ENCODE measurements around the gene TIMMDC1. TPM values are rescaled to one million over a fixed set of nuclear protein-coding genes. Genes with fewer than 3 reads are reported as not detected.

Gene TIMMDC1, protein sequence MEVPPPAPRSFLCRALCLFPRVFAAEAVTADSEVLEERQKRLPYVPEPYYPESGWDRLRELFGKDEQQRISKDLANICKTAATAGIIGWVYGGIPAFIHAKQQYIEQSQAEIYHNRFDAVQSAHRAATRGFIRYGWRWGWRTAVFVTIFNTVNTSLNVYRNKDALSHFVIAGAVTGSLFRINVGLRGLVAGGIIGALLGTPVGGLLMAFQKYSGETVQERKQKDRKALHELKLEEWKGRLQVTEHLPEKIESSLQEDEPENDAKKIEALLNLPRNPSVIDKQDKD
- 214 and 244 TPM in 2 replicates for total RNA-seq (2014; rRNA removed; shearing (Covaris generic))
- 159 and 200 TPM in 2 replicates for polyA plus RNA-seq (2015; cell fraction: cytosol; rRNA removed)
- polyA plus RNA-seq (2015; cell fraction: nucleus; rRNA removed) = 191 and 217 TPM in 2 replicates

DNA sequence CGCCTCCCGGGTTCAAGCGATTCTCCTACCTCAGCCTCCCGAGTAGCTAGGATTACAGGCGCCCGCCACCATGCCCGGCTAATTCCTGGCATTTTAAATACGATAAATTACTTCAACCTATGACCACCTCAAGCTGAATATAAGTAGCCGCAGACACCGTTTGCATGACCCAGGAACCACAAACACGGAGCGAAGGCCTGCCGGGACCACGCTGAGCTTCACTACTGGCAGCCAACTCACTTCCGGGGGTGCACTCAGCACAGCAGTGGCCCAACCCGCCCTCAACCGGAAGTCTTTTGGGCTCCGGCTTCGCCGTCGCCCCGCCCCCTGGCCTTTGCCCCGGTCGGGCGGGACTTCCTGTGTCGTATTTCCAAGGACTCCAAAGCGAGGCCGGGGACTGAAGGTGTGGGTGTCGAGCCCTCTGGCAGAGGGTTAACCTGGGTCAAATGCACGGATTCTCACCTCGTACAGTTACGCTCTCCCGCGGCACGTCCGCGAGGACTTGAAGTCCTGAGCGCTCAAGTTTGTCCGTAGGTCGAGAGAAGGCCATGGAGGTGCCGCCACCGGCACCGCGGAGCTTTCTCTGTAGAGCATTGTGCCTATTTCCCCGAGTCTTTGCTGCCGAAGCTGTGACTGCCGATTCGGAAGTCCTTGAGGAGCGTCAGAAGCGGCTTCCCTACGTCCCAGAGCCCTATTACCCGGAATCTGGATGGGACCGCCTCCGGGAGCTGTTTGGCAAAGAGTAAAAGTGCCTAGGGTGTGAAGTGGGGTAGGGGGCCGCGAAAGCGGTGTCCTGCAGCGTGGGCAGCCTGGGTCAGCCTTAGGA is at the start of gene TIMMDC1:
TSS of gene TIMMDC1 (plus strand) at position 362 of the 826 bp plus-strand sequence. CDS start at position 549, 187 bp downstream.
- peak; percentile 99 for DNase-seq (ENCODE audit: low read depth)

DNA sequence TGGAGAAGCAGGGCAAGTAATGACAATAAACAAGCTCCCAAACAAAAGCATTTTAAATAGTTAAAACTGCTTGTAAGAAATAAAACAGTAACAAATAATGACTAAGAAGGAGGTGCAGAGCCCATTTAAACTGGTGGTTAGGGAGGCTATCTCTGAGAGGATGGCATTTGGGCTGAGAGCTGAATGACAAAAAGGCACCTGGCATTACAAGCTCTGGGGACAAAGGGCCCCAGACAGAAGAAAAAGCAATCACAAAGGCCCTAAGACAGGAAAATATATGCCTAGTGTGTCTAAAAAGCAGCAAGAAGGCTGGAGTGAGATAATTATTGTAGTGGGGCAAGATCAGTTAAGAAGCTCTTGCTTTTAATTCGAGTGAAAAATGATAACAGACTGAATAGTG is 44.5 kb upstream of the TIMMDC1 start:
- DNase-seq (ENCODE audit: low read depth) = no peak

DNA sequence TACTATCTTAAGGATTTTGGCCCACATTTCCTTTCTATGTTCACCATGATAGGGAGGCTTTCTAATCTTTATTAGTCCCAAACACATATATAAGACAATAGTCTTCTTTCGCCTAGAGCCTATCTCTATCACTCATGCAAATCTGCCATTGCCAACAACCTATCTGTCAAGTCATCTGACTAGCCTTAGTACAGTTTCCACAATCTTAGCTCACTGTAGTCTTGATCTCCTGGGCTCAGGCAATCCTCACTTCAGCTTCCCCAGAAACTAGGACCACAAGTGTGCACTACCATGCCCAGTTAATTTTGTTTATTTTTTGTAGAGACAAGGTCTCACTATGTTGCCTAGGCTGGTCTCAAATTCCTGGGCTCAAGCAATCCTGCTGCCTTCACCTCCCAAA is 41.9 kb upstream of the TIMMDC1 start:
- no peak for DNase-seq (ENCODE audit: low read depth)

DNA sequence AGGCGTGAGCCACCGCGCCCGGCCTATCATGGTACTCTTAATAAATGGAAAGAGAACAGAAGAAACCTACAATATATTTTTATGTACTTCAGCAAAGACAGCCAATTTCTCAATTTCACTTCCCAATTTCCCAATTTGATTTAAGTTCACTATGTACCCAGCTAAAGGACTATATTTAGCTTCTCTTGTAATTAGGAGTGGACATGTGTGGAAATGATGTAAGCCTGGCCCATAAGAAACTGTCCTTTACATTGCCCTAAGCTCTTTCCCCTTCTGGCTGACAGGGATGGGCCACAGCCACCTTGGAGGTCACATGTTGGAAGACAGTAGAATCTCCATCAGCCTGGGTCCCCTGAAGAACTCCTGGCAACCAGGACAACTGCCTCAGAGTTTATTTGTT is 41.1 kb upstream of the TIMMDC1 start:
- no peak for DNase-seq (ENCODE audit: low read depth)

DNA sequence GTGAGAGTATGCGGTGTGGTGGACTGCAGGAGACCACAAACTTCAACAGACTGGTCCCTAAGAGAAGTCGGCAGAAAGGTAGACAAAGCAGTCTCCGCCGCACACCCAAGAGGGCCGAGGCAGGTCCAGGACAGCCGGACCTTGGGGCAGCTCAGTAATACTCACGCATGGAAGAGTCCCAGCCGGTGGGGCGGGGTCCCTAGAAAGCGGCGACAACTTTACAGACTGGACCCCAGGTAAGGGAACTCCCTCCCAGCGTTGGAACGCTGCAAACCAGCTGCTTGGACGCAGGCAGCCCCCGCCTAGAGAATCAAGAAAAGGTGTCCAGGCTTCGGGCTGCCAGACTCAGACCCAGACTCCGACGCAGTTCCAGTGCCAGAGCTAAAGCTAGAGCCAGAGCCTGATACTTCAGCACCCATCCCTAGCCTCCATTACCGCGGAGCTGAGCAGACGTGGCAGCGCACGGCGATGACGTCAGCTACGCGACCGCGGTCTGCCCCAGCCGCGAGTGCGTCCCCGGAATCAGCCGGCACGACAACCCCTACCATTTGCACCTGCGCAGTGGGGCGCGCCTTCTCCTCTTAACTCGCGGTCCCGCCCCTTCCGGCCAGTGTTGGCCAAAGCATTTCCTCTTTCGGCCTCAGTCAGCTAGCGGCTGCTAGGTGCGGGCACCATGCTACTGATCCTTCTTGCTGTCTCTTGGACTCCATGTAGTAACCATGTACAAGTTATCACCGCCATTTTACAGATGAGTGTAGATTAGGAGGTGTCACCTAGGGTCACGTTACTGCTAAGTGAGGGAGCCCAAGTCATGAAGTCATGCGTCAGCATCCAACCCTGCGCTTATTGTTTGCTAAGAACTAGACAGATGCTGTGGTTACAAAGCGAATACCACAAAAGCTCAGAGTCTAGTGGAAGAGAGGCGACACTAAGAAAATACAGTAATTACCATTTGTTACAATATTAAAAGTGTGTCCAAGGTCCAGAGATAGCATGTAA is 34.9 kb upstream of the TIMMDC1 start, which contains the start of gene TMEM39A:
TSS of gene TMEM39A (minus strand) at position 445 of the 999 bp plus-strand sequence. CDS start 1,541 bp downstream, outside the sequence.
- peak; percentile 99 for DNase-seq (ENCODE audit: low read depth)

DNA sequence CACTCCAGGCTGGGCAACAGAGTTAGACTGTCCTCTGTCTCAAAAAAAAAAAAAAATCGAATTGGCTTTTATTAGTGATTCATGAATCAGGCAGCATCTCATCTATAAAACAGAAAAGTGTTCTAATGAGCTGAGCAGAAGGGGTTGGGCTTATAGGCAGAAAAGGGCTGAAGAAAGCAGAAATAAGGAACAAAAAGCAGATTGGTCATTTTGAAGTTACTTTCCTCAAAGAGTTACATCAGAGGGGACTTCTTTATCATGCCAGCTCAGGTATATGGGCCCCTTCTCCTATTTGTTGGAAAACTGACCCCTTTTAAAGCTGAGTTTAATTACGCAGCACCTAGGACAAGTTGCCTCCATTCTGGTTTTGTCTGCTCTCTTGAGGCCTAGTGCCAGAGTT is 30.3 kb upstream of the TIMMDC1 start:
- no peak for DNase-seq (ENCODE audit: low read depth)

DNA sequence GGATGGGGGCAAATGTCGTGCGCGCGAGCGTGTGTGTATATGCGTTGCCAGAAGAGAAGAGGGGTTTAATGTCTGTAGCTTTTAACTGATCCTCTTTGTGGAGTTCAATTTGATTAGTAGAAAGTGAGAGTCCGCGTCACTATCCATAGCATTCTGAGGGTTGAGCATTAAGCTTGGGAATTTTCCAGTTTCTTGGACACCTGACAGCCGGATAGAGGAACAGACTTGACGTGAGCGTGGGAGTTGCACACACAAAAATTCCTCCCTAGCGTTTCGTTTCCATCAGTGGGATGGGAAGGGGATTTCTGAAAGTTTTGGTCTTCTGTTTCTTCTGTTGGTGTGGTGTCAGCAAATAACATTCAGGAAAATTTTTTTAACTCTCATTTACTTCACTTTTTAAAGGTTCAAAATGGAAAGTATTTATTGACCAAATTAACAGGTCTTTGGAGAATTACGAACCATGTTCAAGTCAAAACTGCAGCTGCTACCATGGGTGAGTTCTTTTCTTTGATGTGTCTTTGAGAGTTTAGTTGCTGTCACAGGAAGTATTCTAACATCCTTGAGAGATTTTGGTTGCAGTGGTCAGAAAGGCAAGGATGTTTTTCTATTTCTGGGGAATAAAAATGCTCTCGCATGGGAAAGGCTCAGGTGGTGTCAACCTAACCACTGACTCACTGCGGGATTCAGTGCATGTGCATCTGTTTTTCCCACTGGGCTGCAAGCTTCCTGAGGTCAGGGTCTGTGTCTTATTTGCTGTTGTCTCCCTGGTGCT is 28.7 kb upstream of the TIMMDC1 start:
- peak; percentile 38 for DNase-seq (ENCODE audit: low read depth)

DNA sequence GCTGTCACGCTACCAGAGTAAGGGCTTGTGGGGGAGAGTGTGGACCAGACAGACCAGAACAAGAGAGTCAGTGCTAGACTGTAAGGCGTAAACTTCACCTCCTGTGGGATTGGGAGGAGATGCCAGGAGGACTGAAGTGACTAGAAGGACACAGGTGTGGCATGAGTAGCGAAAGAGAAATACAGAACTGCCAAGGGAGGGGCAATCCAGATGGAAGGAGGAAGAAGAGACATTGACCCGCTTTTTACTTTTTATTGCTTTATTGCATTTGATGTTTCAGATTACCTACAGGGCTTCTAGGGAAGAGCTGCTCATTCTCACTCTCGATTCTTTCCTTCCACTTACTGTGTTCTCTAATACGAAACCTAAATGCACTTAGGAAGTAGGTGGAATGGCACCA is 27.5 kb upstream of the TIMMDC1 start:
- DNase-seq (ENCODE audit: low read depth) = no peak

DNA sequence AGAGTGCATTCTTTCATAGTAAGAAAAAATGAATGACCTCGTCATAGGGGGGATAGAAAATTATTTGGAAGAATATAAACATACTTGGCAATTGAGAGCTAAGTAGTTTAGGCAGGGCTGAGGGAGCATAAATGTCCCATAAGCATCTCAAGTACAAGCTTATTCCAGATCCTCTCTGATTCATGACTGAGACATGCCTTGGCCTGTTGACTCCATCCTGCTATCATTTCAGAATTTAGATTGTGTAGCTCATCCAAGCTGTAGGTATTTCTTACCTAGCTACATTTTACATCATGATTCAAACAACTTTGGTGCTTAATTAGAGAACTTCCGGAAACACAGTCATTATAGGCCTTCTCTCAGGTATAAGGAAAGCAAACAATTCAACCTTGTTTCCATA is 17.3 kb upstream of the TIMMDC1 start:
- DNase-seq (ENCODE audit: low read depth) = no peak

DNA sequence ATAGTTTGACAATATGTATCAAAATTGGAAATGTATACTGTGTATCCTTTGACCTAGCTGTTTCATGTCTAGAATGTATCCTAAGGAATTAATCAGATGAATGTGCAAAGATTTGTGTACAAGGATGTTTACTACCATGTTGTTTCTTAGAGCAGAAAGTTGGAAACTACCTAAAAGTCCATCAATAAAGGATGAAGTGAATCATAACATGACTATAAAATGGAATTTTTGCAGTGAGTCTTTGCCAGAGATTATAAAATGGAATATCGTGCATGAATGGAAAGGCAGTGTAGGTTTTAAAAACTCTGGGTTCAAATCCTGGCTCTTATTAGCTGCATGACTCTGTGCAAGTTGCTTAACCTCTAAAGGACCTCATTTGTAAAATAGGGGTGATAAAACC is 15.2 kb upstream of the TIMMDC1 start:
- no peak for DNase-seq (ENCODE audit: low read depth)

DNA sequence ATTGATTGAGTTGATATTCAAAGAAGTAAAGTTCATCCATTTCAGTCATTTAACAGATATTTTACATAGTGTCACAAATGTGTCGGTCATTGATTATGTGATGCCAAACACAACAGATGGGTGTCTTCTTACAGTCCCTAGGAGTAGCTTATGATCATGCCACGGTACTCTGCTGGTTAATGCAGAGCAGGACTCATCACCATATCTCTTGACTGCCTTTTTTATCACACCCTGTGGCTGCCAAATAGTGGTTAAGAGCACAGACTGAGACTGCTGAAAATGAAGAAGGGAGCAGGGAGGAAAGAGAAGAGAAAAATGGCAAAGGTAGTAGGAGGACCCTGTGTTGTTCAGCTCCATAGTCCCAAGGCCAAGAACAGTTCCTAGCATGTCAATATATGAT is 12.8 kb upstream of the TIMMDC1 start:
- DNase-seq (ENCODE audit: low read depth) = no peak

DNA sequence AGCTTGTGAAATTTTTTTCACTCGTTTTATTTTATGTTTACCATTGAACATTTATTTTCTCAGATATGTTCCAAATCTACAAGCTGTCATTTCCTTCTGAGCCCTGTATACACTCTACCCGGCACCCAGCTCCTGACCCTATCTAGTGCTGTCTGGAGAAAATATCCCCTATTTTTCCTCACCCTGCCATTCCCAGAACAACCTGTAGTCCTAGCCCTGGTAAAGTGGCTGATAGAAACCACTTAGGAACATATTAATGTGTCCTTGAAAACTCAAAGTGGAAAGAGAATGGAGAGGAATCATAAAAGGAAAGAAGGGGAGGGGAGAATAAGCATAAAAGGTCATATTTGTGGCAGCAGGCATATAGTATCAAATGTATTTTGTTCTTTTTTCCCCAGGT is 8.2 kb upstream of the TIMMDC1 start:
- no peak for DNase-seq (ENCODE audit: low read depth)

DNA sequence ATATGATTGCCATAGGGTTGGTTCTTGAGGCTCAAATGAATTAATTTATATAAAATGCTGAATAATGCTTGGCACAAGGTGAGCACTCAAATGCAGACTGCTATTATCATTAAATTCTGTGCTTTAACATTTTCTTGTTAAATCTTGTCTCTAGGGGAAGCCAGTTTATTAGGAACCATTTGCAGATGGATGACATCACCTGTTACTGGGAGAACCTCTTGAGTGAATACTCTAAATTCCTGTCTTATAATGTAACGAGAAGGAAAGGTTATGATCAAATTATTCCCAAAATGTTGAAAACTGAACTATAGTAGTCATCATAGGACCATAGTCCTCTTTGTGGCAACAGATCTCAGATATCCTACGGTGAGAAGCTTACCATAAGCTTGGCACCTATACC is 6.2 kb upstream of the TIMMDC1 start:
- DNase-seq (ENCODE audit: low read depth) = no peak

DNA sequence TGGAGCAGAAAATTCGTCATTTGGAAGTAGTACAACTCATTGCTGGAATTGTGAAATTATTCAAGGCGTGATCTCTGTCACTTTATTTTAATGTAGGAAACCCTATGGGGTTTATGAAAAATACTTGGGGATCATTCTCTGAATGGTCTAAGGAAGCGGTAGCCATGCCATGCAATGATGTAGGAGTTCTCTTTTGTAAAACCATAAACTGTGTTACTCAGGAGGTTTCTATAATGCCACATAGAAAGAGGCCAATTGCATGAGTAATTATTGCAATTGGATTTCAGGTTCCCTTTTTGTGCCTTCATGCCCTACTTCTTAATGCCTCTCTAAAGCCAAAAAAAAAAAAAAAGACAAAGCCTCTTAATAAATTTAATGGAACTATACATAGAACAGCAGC is 5.5 kb upstream of the TIMMDC1 start:
- DNase-seq (ENCODE audit: low read depth) = no peak

DNA sequence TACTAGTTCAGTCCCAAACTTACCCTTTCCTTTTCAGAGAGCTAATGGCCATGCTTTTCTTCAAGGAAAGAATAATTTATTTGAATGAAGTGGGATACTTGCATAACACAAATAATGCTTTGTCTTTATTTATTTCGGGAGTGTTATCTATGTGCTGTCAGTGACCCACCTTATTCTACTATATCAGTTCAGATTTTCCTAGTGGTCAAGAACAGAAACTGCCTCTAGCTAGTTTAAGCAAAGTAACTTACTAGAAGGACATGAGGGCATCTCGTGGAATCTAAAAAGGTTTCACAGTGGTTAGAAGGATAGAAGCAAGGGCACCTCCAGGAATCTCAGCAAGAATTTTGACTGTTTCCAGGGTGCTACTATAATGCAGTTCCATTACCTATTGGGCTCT is 3.8 kb upstream of the TIMMDC1 start:
- no peak for DNase-seq (ENCODE audit: low read depth)

DNA sequence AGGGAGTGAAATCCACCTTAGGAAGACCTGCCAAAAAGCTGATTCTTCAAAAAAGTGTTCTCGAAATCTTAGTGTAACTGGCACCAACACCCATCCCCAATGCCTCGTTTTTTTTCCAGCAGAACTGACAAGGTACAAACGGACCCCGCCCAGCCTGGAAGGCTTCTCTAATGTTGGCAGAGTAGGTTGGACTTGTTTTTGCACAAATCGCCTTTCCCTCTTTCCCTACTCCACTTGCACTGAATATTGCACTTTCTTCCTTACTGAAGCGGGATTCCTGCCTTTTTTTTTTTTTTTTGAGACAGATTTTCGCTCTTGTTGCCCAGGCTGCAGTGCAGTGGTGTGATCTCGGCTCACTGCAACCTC is 544 bp upstream of the TIMMDC1 start:
- DNase-seq (ENCODE audit: low read depth) = peak; percentile 44

DNA sequence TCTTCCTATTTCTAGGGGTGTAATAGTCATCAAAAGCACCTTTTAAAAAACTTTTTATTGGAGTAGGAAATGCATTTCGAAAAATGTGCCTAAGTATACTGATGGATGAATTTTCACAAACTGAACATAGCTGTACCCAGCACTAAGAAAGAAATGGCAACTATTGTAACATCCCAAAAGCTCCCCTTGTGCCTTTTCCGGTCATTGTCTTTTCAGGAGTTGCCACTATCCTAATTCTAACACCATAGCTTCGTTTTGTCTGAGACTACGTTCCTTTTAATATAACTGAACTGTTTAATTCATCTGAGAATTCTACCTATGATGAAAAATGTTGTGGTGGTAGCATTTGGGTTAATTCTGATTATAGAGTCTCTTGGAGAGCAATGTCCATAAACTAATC is 1.9 kb downstream of the TIMMDC1 start:
- DNase-seq (ENCODE audit: low read depth) = no peak

DNA sequence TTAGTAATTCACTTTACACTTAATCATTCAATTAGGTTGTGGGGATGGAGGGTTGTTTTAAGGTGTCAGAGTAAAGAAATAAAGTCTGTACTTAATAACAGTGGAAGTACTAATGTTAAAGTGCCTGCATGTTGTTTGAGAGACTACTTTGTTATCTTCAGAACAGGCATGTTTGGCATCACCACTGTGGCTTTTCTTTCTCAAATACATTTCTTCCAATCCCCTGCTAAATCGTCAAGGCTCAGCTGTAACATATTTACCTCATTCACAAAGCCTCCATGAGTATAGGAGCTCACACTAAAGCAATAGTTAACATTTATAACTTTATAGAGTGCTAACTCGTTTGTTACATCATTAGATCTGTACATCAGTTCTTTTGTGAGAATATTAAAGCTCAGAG is 2.6 kb downstream of the TIMMDC1 start:
- no peak for DNase-seq (ENCODE audit: low read depth)

DNA sequence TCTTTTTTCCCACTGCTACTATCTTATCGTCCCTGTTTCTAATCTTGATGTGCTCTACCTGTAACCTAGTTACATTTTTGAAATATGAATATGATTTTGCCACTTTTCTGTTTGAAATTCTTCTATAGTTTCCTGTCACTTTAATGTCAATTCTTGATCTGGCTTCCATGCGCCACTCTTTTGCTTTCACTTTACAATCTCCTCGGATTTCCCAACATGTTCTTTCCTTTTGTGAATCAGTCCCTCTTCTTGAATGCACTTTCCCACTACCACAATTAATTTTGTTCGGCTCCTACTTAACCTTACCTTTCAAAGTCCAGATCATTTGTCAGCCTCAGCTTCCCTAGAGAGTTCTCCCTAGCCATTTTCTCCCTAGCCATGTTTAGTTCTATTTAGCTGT is 8.3 kb downstream of the TIMMDC1 start:
- no peak for DNase-seq (ENCODE audit: low read depth)

DNA sequence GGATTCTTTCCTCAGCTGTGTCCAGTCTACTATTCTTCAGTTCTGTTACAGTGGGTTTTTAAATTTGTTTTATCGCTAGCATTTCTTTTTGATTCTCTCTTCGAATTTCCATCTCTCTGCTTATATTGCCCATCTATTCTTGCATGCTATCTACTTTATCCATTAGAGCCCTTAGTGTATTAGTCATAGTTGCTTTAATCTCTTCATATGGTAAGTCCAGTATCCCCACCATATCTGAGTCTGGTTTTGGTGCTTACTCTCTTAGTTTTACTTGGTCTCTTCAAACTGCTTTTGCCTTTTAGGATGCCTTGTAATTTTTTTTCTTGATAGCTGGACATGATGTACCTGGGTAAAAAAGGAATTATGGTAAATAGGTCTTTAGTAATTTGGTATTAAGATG is 9.1 kb downstream of the TIMMDC1 start:
- DNase-seq (ENCODE audit: low read depth) = no peak

Data from HT1080 (cell line).